Stimulated activated CD8-positive, alpha-beta memory T cell treated with anti-CD3 and anti-CD28 coated beads, Interleukin-15, amount 100 ng/mL, for 4 hours (primary cell): ENCODE measurements around the gene CCDC169.
"Not testable (repeated sequence)": the region's sequence is repeated elsewhere in the genome, so short reads cannot be mapped to it uniquely, and the experiment has no call there.

Experiments used
- DNase-seq, 2 donors: peaks; one replicate each; pipeline ENCODE4 v3.0.0-alpha.2; 2020; ENCODE audit warnings: low read depth in 2 of 2

The CCDC169 gene

DNA sequence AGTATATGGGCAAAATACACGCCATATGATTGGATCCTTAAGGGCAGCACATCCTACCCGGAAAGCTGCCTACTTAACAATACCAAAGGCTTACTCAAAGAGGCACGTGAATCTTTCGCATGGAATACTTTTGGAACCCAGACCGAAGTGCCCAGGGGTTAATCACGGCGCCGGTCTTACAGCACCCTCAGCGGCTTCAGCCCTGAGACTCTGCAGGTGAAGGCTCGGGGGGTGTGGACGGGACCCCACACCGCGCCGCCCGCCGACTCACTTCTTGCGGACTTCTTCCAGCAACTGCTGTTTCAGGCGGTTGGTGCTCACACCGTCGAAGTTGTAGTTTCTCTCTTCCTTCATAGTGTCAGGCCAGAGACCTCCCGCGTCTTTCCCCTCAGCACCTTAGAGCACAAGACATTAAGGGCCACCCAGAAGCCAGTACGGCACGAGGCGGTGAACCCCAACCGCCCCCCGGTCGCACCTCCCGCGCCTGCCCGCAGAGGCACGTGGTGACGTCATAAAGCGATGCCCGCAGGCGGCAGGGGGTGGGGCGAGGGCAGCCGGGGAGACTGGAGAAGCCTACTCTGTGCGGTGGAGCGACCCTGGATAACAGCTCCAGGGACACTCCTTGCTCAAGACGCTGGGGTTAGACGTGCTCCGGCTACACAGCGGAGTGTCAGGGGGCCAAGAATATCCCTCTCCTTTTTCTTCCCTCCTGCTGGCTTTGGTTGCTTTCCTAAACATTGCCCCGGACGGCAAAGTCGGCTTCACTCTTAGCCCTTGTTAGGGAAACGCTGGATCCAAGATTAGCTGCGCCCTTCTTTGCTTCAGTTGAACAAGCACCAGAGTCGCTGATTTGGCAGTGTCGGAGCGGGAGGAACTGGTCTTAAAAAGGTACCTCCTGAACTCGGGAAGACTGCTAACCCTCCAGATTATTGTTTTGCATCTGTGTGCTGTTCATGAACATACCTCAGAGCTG is at the start of gene CCDC169:
CCDC169 (minus strand) TSS at position 449 of the 973 bp plus-strand sequence; CDS start at position 354, 95 bp downstream.
- DNase-seq: peak; percentile 13

DNA sequence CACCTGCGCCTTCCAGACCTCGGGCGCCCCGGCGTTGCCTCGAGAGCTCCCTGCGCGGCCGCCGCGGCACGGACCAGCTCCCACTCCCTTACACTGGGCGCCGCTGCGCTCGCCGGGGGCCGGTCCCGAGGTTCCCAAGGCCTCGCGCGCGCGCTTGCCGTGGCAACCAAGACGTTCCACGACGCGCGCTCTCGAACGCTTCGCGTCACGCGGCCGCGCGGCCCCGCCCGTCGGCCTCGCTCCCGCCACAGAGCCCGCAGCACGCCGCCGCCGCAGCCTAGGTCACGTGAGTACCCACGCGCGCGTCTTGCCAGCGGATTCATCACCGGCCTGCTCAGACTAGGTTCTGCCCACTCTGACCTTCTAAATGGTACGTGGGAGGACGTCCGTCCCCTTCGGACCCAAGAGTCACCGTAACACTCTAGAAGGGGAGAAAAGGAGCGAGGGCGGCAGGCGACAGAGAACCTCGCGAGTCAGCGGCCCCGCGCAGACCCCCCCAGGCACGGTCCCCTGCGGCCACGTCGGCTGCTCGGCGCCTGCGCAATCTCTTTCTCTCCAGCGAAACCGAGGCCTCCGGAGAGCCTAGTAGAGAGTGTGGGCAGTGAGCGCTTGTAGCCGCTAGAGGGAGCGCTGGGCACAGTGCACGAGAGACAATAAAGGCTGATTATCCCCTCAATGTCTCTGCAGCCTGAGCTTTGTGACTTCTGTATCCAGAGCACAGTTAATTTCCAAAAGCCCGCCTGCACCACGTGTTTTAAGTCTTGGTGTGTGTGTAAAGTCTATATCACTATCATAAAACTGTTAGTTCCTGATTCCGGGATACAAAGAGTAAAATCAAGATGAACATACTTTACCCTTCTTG is 48.8 kb upstream of the CCDC169 start, which contains the start of gene SPART:
SPART (minus strand) TSS at position 173 of the 862 bp plus-strand sequence. CDS start 10,564 bp downstream, outside the sequence.
- DNase-seq: peak; percentile 63 to 75

DNA sequence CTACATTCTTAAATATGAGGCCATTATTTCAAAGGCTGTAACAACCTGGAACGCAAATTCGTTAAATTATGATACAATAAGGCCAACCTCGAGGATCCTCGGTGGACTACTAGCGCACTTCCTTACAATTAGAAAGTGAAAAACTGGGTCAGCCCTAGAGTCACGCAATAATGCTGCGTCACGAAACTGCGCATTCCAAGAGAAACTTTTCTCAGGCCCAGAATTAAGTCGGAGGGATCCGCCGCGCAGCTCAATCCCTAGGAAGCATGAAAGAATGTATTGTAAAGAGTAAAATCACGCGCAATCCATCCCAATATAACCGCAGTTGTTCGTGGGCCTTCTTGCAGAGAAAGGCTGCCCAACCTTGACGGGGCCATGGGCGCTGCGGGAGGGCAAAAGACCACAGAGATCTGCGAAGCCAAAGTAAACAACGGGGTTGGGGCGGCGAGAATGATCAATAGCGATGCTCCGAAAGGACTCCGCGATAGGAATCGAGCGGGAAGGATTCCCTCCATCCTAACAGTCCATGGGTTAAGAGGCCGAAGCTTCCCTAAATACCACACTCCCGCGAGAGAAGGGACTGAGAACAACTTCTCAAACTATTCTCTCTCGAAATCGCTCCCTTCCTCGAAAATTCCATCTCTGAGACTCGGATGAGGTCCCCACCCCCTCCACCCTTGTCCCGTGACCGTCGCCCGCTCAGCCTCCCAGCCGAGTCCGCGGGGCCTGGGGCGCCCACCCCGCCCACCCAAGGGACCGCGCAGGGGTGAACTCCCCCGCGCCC is 48.0 kb upstream of the CCDC169 start:
- no peak for DNase-seq

DNA sequence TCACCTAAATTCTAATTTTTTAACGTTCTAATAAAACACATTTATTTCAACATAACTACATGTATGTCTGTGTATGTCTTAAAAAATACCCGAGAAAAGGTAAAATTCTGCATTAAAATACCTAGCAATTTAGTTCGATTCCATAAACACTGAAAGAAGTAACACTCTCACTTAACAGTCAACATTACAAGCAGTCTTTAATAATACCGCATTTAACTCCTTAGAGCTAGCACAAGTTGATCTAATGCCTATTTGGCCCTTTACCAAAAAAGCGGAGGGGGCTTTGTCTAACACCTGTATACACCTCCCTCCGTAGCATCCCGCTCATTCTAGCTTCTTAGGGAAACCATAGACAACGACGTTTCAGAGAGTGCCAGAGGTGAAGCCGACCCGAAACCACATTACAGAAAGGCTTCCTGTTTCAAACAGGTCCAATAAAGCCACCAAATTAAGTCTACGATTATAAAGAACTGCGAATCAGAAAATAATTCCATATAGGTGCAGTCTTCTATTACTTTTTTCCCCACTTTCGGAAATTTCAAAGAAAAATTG is 47.3 kb upstream of the CCDC169 start:
- DNase-seq: no peak

DNA sequence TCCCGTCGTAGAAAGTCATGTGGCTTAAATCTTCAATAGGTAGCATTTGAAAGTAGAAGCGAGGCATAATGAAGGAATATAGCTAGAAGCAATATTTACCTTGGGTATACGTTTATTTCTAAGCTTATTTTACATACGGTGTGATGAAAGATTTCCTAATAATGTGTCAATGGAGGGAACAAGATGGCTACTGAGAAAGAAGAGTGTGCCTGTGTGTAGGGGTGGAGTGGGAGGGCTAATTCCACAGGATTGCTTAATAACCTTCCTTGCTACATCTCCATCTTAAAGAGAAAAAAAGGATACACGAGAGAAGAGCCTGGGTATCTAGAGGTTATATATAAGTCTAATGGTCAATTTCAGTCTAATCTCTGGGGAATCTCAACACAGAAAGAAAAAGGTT is 46.6 kb upstream of the CCDC169 start:
- DNase-seq: no peak

DNA sequence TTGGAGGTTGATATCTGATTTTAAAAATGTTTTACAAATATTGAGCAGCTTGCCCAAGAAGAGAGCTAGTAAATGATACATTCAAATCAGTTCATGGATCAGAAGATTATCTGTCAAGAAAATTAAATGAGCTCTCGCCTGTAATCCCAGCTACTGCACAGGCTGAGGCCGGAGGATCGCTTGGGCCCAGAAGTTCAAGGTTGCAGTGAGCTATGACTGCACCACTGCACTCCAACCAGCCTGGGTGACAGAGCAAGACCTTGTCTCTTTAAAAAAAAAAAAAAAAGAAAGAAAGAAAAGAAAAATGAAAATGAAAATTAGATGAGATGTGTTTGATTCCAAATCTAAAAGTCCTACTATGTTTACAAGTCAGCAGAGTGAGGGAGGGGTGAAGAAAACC is 46.2 kb upstream of the CCDC169 start:
- no peak for DNase-seq

DNA sequence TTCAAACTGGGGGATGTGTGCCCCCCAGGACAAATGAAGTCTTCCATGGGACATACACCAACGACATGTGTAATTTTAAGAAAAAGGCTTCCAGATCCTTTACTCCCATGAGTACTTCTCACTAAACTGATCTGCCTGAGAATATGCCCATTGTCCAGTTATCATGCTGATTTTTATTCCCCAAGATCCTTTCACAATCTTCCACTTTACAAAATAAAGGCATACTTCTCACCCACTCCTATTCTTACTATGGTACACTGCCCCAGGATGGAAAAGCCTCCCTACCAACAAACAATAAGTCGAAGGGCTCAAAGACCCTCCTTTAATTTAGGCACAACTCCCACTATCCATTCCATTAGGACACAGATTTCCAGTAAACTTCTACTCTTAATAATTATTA is 45.1 kb upstream of the CCDC169 start:
- no peak for DNase-seq

DNA sequence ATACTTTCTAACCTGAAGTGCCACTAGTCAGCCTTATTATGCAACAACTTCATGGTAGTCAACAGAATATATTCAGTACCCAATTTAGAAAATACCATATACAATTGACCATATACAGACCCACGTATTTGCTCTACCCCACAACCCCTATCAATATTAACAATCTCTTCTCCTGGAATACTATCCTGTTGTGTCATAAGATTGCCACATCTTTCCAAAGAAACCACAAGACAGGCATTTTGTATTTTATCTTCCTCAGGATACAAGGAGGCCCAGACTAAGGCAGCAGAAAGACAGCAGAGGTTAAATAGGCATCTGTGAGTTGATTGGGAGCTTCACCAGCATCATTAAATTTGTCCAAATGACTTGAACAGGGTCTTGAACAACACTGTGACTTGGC is 44.1 kb upstream of the CCDC169 start:
- no peak for DNase-seq

DNA sequence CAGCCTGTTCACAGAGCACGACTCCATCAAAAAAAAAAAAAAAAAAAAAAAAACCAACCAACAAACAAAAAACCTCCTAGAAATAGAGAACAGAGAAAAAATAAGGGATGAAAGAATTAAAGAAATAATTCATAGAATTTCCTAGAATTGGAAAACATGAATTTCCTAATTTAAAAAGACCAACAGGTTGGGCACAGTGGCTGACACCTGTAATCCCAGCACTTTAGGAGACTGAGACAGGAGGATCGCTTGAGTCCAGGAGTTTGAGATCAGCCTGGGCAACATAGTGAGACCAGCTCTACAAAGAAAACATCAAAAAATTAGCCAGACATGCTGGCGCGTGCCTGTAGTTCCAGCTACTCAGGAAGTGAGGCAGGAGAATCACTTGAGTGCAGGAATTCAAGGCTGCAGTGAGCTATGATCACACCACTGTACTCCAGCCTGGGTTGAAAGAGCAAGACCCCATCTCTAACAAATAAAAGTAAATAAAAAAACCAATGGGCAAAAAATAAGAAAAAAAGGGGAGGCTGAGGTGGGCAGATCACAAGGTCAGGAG is 42.1 kb upstream of the CCDC169 start:
- DNase-seq: no peak

DNA sequence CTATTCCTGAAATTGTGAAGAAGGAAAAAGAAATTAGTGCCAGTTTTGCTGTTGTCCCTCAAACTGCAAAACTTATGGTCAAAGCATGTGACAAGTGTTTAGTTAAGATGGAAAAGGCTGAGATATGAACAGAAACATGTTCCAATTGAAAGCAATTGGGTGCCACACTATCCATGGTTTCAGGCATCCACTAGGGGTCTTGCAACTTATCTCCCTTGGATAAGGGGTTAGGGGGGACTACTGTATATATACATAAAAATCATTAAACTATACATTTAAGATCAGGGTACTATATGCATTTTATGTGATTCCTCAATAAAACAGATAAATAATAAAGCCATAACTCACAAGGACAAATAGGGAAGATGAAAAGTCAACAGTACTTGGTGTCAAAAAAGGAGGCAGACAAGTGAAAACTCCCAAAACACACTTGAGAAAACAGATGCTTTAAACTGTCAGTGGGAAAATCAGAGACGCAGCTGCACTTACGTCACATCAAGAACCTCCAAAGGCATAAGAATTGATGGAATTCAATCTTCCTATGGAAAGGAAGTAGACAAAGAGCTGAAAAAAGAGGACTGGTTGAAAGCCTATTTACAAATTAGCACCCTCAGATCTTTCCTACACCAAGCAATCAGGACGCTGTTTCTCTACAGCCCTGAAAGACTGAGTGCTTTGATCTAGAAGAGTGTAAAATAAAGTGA is 40.5 kb upstream of the CCDC169 start:
- no peak for DNase-seq

DNA sequence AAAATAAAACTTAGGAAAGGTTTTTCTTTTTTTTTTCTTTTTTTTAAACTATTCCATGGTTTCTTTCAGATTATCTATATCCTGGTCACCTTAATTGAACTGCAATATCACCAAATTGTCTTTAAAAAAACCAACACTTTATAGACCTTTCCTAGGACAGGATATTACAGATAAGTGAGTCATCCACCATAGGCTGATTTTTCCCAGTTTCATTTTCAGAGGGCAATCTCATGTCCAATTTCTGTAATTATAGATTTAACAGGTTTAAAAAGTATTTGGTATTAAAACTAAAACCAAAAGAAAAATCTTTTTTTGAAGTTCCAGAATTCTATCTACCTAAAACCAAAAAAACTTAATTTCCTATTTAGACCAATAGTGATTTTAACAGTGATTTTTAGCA is 35.4 kb upstream of the CCDC169 start:
- DNase-seq: no peak

DNA sequence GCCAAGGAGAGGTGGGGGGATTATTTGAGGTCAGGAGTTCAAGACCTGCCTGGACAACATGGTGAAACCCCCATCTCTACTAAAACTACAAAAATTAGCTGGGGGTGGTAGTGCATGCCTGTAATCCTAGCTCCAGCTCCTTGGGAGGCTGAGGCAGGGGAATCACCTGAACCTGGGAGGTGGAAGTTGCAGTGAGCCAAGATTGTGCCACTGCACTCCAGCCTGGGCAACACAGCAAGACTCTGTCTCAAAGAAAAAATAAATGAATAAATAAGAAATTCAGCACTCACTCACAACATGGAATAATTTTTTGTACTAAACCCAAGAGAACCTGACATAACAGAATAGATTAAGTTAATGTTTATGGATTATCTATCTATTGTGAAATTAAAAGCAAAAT is 34.6 kb upstream of the CCDC169 start:
- not testable (repeated sequence) for DNase-seq

DNA sequence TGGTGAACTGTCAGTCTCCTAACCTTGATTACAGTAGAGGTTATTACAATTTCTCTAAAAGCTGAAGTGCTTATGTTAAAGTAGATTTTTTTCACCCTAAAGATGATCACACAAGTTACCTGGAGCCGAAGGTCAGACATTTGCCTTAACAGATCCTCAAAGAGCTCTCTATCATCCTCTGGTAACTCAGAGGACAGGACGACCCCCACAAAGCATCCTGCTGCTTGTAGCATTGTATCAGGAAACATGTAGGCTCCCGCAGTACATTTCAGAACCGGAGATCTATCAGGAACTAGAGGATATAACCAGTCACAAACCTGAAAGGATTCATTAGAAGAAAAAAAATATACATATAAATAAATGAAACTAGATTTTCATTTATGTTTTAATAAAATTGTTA is 33.7 kb upstream of the CCDC169 start:
- DNase-seq: no peak

DNA sequence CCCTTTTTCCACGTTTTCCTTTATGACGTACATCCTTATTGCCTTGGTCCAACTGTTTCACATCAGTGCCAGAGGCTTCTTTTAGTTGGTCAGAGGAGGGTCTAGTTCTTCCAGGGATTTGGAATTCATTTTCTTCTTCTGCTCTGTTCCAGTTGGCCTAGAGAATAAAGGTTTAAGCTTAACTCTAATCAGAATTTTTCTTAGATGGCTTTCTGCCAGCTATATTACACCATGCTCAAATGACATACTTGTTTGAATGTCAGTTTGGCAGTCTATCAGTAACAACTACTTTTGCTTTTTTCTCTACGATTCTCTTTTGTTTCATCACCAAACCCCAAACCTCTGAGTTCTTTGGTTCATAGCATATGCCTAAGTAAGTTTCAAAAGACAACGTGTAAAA is 31.7 kb upstream of the CCDC169 start:
- DNase-seq: no peak

DNA sequence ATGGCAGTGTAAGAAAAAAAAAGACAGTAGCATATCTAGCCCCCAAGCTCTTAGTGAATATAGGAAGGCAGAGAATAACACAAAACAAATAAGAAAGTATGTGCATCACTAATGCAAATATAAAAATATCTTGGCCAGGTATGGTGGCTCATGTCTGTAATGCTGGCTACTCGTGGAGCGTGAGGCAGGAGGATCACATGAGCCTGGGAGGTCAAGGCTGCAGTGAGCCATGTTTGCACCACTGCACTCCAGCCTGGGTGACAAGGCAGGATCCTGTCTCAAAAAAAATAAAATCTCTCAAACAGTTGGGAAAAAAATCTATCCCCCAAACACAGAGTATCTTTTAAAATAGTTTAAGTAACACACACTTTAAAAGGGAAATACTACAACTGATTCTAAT is 31.2 kb upstream of the CCDC169 start:
- no peak for DNase-seq

DNA sequence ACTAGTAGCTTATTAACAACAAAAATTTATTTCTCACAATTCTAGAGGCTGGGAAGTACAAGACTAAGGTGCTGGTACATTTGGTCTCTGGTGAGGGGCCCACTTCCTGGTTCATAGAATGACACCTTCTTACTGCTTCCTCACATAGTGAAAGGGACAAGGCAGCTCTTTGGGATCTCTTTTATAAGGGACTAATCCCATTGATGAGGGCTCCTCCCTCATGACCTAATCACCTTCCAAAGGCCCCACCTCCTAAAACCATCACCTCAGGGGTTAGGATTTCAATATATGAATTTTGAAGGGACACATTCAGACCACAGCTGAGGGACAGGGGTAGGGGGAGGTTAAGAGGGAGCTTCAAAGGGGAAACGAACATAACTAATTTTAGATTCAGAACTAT is 28.3 kb upstream of the CCDC169 start:
- no peak for DNase-seq

DNA sequence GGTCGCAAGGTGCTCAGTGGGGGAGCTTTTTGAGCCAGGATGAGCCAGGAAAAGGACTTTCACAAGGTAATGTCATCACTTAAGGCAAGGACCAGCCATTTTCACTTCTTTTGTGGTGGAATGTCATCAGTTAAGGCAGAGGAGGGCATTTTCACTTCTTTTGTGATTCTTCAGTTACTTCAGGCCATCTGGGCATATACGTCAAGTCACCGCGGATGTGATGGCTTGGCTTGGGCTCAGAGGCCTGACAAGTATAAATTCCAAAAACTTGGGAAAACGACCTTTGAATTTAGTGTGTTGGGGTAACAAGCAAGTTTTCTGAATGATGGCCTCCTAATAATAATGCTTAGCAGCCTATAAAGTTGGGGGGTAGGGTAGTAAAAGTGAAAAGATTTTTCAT is 27.3 kb upstream of the CCDC169 start:
- not testable (repeated sequence) for DNase-seq

DNA sequence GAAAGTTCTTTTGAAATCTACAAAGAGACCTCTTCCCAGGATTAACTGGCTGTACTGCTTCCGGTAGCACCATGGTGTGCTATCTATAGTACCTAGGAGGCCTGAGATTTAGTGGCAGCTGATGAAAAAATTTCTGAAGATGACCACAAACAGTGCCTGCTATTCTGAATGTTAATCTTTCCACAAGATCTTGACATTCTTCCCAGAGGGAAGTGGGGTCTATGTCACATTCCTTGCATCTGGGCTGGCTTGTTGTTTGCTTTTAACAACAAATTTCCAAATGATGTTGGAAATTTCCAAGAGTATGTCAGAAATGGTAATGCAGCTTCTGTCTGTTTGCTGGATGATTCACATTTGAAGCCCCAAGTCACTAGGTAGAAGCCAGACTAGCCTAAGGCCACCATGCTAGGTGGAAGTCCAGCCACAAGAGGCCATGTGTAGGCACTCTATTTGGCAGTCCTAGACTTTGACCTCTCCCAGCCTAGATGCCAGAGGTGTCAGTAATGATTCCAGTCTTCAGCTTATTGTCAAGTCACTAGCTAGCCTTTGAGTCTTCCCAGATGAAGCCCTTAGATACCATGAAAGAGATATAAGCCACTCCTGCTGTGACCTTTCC is 26.4 kb upstream of the CCDC169 start:
- no peak for DNase-seq

DNA sequence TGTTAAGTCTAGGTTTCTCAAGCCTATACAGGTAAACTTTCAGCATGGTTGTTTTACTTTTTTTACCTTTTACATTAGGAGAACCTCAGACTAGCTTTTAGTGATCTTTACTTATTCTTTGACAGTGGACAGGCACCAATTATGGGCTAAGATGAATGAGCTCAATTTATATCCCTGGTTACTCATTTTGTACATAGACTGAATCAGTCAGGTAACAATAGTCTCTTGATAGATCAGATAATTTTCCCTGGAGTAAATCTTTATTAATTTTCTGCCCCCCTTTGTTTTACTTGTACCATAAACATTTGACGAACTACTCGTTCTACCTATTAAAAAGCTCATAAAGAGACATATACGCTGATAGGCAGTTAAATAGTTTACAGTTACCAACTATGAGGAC is 25.8 kb upstream of the CCDC169 start:
- DNase-seq: no peak

DNA sequence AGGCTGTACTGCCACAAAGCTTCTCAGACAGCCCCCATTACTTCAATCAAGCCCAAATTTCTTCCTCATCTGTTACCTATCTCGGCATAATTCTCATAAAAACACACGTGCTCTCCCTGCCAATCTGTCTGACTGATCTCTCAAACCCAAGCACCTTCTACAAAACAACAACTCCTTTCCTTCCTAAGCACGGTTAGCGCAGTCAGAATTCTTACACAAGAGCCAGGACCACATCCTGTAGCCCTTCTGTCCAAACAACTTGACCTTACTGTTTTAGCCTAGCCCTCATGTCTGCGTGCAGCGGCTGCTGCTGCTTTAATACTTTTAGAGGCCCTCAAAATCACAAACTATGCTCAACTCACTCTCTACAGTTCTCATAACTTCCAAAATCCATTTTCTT is 22.2 kb upstream of the CCDC169 start:
- not testable (repeated sequence) for DNase-seq
